Panc1 (cell line): ENCODE measurements around the gene TAOK3. TPM values are rescaled to one million over a fixed set of nuclear protein-coding genes. Genes with fewer than 3 reads are reported as not detected.

Source experiments
- ATAC-seq: fragments of 200-7000 bp; cut with Tn5 transposase; 2 replicates; pipeline ENCODE4 v1.9.1; 2020; ENCODE audit warnings: mild to moderate bottlenecking, moderate library complexity
- BruUV-seq: library from RNA; stranded (reverse); fragments of 400-500 nt; replicated peaks from 2 replicates; lab custom pipeline; 2021; lab: Mats Ljungman, UMichigan
- CTCF ChIA-PET: fragments of 300-600 bp; sonication (Branson Sonifier 250); formaldehyde crosslinking; loops from one replicate; lab custom pipeline; 2022; ENCODE audit warnings: antibody characterized with exemption; lab: Charles Lee
- POLR2A ChIA-PET: fragments of 300-600 bp; sonication (Branson Sonifier 250); formaldehyde crosslinking; loops from one replicate; lab custom pipeline; 2022; ENCODE audit warnings: antibody characterized with exemption; lab: Charles Lee
- DNase-seq: peaks from one replicate; pipeline ENCODE4 v3.0.0-alpha.2; 2010; ENCODE audit warnings: low read depth, low spot score
- H3K27ac ChIP-seq: 2 replicates; pipeline ENCODE4 v1.5.1; 2011; ENCODE audit warnings: mild to moderate bottlenecking, low read length, inconsistent platforms
- H3K27me3 ChIP-seq: fragments of 200-500 bp; sonication (Bioruptor generic); 2 replicates; pipeline ENCODE4 v1.6.0; 2014; ENCODE audit warnings: low read length, inconsistent platforms; ENCODE audit not compliant: control insufficient read depth, insufficient read depth
- H3K36me3 ChIP-seq: fragments of 200-500 bp; sonication (Bioruptor generic); 2 replicates; pipeline ENCODE4 v1.5.1; 2014; ENCODE audit warnings: inconsistent platforms, mild to moderate bottlenecking, low read length, moderate library complexity; ENCODE audit not compliant: control insufficient read depth, insufficient read depth
- H3K4me1 ChIP-seq: 2 replicates; pipeline ENCODE4 v1.5.1; 2011; ENCODE audit warnings: inconsistent platforms, mild to moderate bottlenecking, low read length, moderate library complexity; ENCODE audit not compliant: control insufficient read depth, insufficient read depth
- H3K4me3 ChIP-seq, 2 experiments: 2 replicates each; pipeline ENCODE4 v1.5.1; 2011 to 2012; ENCODE audit warnings: low read depth in 2 of 2, low read length in 2 of 2, mild to moderate bottlenecking in 2 of 2, inconsistent platforms in 1 of 2, moderate library complexity in 1 of 2
- H3K9me3 ChIP-seq: fragments of 200-500 bp; sonication (Bioruptor generic); 2 replicates; pipeline ENCODE4 v1.5.1; 2014; ENCODE audit warnings: low read depth, mild to moderate bottlenecking, inconsistent platforms, low read length, moderate library complexity; ENCODE audit not compliant: control insufficient read depth, insufficient read depth
- POLR2AphosphoS5 ChIP-seq: IDR thresholded peaks from 2 replicates; pipeline ENCODE4 v1.6.1; 2012; ENCODE audit warnings: mild to moderate bottlenecking, low read depth, low read length, moderate library complexity
- SIN3A ChIP-seq: IDR thresholded peaks from 2 replicates; pipeline ENCODE4 v1.6.1; 2012; ENCODE audit warnings: low read depth, mild to moderate bottlenecking, low read length, moderate library complexity, borderline replicate concordance; ENCODE audit not compliant: insufficient read depth
- TCF7L2 ChIP-seq: IDR thresholded peaks from 2 replicates; pipeline ENCODE4 v1.6.1; 2011; ENCODE audit warnings: mild to moderate bottlenecking, low read depth, low read length, inconsistent platforms
- in situ Hi-C: cut with HindIII; loops from 2 replicates; pipeline ENCODE4 v1.10.0; 2016; ENCODE audit warnings: low sequenced_read_pairs, low pct_unique_long_range_greater_than_20kb
- intact Hi-C: fragments of 100-400 bp; cut with micrococcal nuclease; formaldehyde crosslinking; loops from one replicate; pipeline ENCODE4 v1.10.0; 2022; ENCODE audit not compliant: unreplicated experiment
- total RNA-seq: library from RNA; stranded (reverse); gene quantifications from one replicate; pipeline ENCODE4 v1.2.1, GENCODE V29; 2021; ENCODE audit not compliant: unreplicated experiment
- TF ChIP-seq, protein P1 (sequence below): fragments of 450-650 bp; IDR thresholded peaks from 2 replicates; pipeline ENCODE4 v1.5.1; 2017; ENCODE audit warnings: mild to moderate bottlenecking
- TF ChIP-seq, protein P2 (sequence below), 2 experiments: IDR thresholded peaks; 2 replicates each; pipeline ENCODE4 v1.6.1; 2011 to 2012; ENCODE audit warnings: low read depth in 2 of 2, control low read depth in 1 of 2, low read length in 1 of 2, mild to moderate bottlenecking in 1 of 2, moderate library complexity in 1 of 2; ENCODE audit not compliant: insufficient read depth in 1 of 2

TAOK3 gene
- total RNA-seq, 1 experiment from 2014 or later: 30.5 TPM

DNA sequence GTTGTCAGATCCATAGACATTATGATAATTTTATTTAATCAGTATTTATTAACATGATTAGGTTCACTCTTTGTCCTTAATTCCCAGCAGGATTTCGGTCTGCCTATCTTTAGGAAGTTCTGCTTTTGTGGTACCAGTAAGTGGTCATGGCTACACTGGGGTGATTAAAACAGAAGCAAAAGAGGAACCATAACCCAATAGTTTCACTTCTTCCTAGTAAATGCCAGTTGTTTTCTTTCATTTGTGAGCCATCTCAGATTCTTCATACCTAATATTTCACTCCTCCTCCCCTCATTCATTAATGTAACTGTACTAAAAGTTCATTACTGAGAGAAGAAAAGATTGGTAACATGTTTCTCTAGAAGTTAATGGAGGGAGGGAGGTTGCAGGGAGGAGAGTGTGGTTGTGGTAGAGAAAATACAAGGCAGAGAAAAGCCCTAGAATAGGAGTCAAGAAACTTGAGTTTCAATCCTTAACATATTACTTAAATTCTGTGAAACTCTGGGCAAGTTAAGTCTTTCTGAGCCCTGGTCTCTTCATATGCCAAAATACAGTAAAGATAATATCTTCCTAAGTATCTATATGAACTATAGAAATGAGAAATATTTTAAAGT is 135.5 kb downstream of the TAOK3 start:
- no peak for ATAC-seq
- no peak for DNase-seq
- ChIA-PET POLR2A (no interaction called here), CTCF (no interaction called here)
- TF ChIP-seq, protein P1, sequence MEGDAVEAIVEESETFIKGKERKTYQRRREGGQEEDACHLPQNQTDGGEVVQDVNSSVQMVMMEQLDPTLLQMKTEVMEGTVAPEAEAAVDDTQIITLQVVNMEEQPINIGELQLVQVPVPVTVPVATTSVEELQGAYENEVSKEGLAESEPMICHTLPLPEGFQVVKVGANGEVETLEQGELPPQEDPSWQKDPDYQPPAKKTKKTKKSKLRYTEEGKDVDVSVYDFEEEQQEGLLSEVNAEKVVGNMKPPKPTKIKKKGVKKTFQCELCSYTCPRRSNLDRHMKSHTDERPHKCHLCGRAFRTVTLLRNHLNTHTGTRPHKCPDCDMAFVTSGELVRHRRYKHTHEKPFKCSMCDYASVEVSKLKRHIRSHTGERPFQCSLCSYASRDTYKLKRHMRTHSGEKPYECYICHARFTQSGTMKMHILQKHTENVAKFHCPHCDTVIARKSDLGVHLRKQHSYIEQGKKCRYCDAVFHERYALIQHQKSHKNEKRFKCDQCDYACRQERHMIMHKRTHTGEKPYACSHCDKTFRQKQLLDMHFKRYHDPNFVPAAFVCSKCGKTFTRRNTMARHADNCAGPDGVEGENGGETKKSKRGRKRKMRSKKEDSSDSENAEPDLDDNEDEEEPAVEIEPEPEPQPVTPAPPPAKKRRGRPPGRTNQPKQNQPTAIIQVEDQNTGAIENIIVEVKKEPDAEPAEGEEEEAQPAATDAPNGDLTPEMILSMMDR: no peak
- TF ChIP-seq POLR2AphosphoS5 (no peak), TCF7L2 (no peak), SIN3A (no peak)
- TF ChIP-seq, protein P2, sequence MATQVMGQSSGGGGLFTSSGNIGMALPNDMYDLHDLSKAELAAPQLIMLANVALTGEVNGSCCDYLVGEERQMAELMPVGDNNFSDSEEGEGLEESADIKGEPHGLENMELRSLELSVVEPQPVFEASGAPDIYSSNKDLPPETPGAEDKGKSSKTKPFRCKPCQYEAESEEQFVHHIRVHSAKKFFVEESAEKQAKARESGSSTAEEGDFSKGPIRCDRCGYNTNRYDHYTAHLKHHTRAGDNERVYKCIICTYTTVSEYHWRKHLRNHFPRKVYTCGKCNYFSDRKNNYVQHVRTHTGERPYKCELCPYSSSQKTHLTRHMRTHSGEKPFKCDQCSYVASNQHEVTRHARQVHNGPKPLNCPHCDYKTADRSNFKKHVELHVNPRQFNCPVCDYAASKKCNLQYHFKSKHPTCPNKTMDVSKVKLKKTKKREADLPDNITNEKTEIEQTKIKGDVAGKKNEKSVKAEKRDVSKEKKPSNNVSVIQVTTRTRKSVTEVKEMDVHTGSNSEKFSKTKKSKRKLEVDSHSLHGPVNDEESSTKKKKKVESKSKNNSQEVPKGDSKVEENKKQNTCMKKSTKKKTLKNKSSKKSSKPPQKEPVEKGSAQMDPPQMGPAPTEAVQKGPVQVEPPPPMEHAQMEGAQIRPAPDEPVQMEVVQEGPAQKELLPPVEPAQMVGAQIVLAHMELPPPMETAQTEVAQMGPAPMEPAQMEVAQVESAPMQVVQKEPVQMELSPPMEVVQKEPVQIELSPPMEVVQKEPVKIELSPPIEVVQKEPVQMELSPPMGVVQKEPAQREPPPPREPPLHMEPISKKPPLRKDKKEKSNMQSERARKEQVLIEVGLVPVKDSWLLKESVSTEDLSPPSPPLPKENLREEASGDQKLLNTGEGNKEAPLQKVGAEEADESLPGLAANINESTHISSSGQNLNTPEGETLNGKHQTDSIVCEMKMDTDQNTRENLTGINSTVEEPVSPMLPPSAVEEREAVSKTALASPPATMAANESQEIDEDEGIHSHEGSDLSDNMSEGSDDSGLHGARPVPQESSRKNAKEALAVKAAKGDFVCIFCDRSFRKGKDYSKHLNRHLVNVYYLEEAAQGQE (IDR thresholded peaks at IDR 0.05; ENCODE audit: insufficient read depth in 1 of 2, low read depth in 2 of 2, low read length in 1 of 2): no peak
- no peak overlapping the region for H3K27ac ChIP-seq
- no TSS peak for BruUV-seq
- in situ Hi-C loops: no loop called here
- no peaks in the 10 kb centered on the region for H3K27me3 ChIP-seq
- no peaks in the 10 kb centered on the region for H3K4me1 ChIP-seq
- no peak overlapping the region for H3K4me3 ChIP-seq
- no peaks in the 10 kb centered on the region for H3K9me3 ChIP-seq
- intact Hi-C loops: no loop called here
- peaks cover 22% of the 10 kb centered on the region for H3K36me3 ChIP-seq

DNA sequence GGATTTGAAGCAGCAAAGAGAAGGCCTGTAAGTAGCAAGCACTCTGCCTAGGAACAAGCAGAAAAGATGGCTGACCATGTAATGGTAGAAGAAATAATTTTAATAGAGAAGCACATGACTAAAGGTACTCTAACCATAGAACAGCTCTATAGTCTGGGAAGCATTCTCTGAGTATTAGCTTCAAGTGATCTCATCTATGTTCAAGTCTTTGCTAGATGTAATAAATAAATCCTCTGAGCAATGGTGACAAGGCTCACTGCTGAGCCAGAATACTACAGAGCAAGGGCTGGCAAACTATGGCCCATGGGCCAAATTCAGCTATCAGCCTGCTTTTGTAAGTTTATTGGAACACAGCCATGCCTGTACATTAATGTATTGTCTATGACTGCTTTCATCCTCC is 152.0 kb downstream of the TAOK3 start:
- no TSS peak for BruUV-seq
- intact Hi-C loops: no loop called here
- POLR2A ChIA-PET: interaction anchor here (0.6 kb wide), 1 partner anchor 21 kb away, joined by 7 read pairs; no protein-coding TSS in a partner anchor

More for the DNA sequence above, 152.0 kb downstream of the TAOK3 start:
- in situ Hi-C loops: no loop called here
- Histone ChIP-seq H3K27ac (no peak overlapping the region), H3K4me3 (no peak overlapping the region), H3K4me1 (no peaks in the 10 kb centered on the region), H3K36me3 (no peaks in the 10 kb centered on the region), H3K27me3 (no peaks in the 10 kb centered on the region), H3K9me3 (no peaks in the 10 kb centered on the region)
- DNase-seq (no peak), ATAC-seq (no peak)
- CTCF ChIA-PET: no interaction called here
- TF ChIP-seq POLR2AphosphoS5 (no peak), SIN3A (no peak), TCF7L2 (no peak)
- TF ChIP-seq, protein P1: no peak
- TF ChIP-seq, protein P2 (IDR thresholded peaks at IDR 0.05; ENCODE audit: insufficient read depth in 1 of 2, low read depth in 2 of 2, low read length in 1 of 2): no peak
